Stimulated activated effector memory CD8-positive, alpha-beta T cell treated with anti-CD3 and anti-CD28 coated beads, Interleukin-12 subunit alpha, Interleukin-12 subunit beta, amount 100 ng/mL, for 72 hours (primary cell): Measurements from ENCODE around the gene PRKG2.

Experiments
- ATAC-seq: fragments of 150-1000 bp; cut with Tn5 transposase; 2 replicates; pipeline ENCODE4 v1.10.0; 2021
- DNase-seq, 2 donors: peaks; one replicate each; pipeline ENCODE4 v3.0.0; 2021 to 2022; ENCODE audit warnings: low spot score in 2 of 2
- H3K27ac Mint-ChIP-seq: one replicate; pipeline ENCODE4 v1.8.0; 2022; ENCODE audit warnings: mild to moderate bottlenecking, mixed read lengths
- H3K36me3 Mint-ChIP-seq: one replicate; pipeline ENCODE4 v1.8.0; 2022; ENCODE audit warnings: mild to moderate bottlenecking, mixed read lengths
- H3K4me1 Mint-ChIP-seq: one replicate; pipeline ENCODE4 v1.8.0; 2022; ENCODE audit warnings: mixed read lengths
- H3K4me3 Mint-ChIP-seq: one replicate; pipeline ENCODE4 v1.8.0; 2022; ENCODE audit warnings: mild to moderate bottlenecking, mixed read lengths
- H3K9me3 Mint-ChIP-seq: one replicate; pipeline ENCODE4 v1.8.0; 2022; ENCODE audit warnings: mixed read lengths

PRKG2 gene

DNA sequence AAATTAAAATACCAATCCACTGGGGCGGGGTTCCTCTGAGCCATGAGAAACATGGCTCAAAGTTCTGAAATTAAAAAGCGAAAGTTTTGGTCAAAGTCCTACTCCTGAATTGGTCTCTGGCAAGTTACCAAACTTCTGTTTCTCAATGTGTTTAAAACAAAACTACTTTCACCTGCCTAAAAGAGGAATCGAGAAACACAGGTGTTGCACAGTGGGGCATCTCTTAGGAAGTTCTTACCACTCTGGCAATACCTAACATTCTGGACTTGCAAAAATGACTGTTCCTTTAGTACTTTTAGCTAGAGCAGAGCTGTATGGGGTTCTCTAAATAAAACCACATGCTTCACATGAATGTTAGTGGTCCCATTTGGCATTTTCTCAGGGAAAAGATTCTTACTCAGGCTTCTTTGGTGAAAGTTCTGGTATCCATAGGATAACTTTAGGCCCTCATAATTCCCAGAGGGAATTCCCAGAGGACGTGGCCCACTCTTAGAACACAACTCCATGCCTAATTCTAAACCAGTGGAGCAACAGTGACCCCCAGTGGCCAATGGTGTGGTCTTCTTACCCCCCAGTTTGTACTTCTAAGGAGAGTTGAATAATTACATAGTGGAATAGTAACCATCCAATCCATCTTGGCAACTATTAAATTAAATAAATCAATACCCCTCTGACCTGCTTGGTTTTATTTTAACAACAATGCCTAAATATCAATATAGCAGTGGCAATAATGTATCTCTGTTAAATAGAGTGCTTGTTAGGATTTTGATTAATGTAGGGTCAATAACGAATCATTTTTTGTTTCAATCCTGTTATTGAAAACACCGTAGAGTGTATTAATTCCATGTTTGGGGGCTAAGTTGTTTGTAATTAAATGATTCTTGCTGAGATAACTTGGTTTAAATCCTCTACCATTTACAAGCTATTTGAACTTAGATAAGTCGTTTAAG lies 162.6 kb downstream of the PRKG2 start:
- ATAC-seq (peak; percentile 55), DNase-seq (peak; percentile 7 to 58)
- Mint-ChIP-seq H3K36me3 (no peaks in the 10 kb centered on the region), H3K9me3 (no peaks in the 10 kb centered on the region), H3K27ac (no peak overlapping the region), H3K4me3 (no peak overlapping the region), H3K4me1 (no peaks in the 10 kb centered on the region)

GRCh38 chr4:81049907-81050306 lies 165.1 kb downstream of the PRKG2 start:
- Mint-ChIP-seq H3K4me3 (no peak overlapping the region), H3K27ac (no peak overlapping the region), H3K4me1 (no peaks in the 10 kb centered on the region), H3K36me3 (no peaks in the 10 kb centered on the region), H3K9me3 (no peaks in the 10 kb centered on the region)
- DNase-seq = no peak
- ATAC-seq = no peak

DNA sequence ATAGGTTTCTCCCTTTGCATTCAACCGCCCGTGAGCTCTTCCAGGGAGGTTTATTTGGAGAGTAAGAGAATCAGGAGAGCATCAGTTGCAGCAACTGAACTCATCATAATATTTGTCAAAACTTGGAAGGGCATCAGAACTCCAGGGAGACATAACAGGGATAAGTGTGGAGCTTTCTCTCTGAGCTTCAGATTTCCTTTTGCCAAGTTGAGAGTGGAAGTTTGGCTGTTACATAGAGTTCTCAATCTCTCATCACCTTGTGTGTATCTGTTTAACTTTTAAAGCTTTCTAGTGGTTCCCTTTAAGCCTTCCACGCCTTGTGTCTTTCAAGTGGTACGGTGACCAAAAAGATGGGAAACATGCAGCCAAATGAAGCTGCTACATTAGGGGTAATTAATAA lies 165.7 kb downstream of the PRKG2 start:
- Mint-ChIP-seq H3K27ac (no peak overlapping the region), H3K4me1 (no peaks in the 10 kb centered on the region), H3K9me3 (no peaks in the 10 kb centered on the region), H3K4me3 (no peak overlapping the region), H3K36me3 (no peaks in the 10 kb centered on the region)
- DNase-seq (no peak), ATAC-seq (no peak)

DNA sequence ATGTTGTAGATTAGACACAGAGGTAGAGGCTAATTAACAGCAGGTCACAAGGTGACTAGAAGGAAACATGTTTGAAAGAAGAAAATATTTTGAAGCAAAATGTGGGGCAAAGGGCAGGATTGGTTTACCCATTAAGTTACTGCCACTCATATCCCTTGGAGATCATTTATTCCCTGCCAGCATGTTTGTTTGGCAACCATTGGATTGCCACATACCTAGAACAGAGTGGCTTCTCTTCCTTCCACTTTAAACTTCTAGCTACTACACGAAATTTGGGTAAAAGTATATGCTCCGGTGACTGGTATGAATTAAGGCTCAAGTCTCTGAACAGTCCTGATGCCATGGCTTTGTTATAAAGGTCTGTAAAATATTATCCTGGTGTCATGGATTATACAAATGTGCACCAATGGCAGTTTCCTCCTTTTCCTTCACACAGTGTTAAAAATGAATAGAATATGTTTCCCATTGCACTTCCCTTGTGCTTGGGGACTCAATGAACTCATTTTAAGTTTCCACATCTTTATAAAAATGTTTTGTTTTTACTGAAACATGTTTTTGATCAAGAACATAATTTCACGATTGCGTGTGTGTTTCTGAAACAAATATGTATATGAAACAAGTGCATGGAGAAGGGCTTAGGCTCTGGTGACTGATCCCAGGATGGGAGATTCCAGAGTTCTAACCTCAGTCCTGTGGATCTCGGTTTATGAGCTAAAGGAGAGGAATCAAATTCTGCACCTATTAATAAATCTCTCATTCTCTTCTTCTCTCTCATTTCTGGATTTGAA lies 172.2 kb downstream of the PRKG2 start:
- H3K4me1 Mint-ChIP-seq = no peaks in the 10 kb centered on the region
- no peaks in the 10 kb centered on the region for H3K36me3 Mint-ChIP-seq
- no peak for DNase-seq
- H3K27ac Mint-ChIP-seq = no peak overlapping the region
- H3K9me3 Mint-ChIP-seq = no peaks in the 10 kb centered on the region
- no peak for ATAC-seq
- no peak overlapping the region for H3K4me3 Mint-ChIP-seq

- H3K4me1 Mint-ChIP-seq = no peaks in the 10 kb centered on the region
- no peaks in the 10 kb centered on the region for H3K9me3 Mint-ChIP-seq
- no peaks in the 10 kb centered on the region for H3K36me3 Mint-ChIP-seq
- H3K4me3 Mint-ChIP-seq = no peak overlapping the region
- DNase-seq = no peak
- no peak overlapping the region for H3K27ac Mint-ChIP-seq
- no peak for ATAC-seq
Observed at GRCh38 chr4:81040012-81040659, 174.9 kb downstream of the PRKG2 start.

DNA sequence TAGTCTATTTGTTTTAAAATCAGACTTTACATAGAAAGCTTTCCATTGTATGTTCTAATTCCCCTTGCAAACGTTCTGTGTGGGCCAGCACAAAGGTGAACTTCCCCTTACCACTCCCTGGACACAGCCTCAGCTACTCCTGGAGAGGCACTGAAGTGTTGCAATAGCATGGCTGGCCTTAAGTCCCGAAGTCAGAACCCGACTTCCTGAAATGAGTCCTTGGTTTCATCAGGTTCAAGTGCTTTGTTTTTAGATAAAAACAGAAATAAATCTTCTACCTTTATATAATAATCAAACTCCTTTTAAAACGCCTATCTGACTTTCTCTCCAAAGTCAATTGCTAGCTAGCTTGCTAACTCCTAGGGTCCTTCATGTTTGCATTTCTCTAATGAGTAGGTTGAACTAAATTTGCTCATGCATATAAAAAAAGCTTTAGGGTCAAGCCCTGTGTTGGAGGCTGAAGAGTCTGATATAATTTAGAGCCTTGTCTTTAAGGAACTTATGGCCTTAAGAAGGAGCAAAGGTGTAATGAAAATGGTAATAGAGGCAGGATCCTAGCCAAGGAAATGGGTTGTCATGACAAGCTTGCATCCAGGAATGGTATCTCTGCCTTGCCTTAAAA lies 175.6 kb downstream of the PRKG2 start:
- H3K27ac Mint-ChIP-seq = no peak overlapping the region
- H3K4me3 Mint-ChIP-seq = no peak overlapping the region
- no peak for DNase-seq
- no peaks in the 10 kb centered on the region for H3K36me3 Mint-ChIP-seq
- ATAC-seq = no peak
- H3K9me3 Mint-ChIP-seq = no peaks in the 10 kb centered on the region
- H3K4me1 Mint-ChIP-seq = no peaks in the 10 kb centered on the region

GRCh38 chr4:81038636-81039350 lies 176.2 kb downstream of the PRKG2 start:
- Mint-ChIP-seq H3K27ac (no peak overlapping the region), H3K9me3 (no peaks in the 10 kb centered on the region), H3K4me1 (no peaks in the 10 kb centered on the region), H3K4me3 (no peak overlapping the region), H3K36me3 (no peaks in the 10 kb centered on the region)
- DNase-seq (no peak), ATAC-seq (no peak)
